HuH-7 (cell line): ENCODE data around the gene TUBGCP3.
"Not testable (repeated sequence)": the region's sequence is repeated elsewhere in the genome, so short reads cannot be mapped to it uniquely, and the experiment has no call there.

Experiments used
- DNase-seq: peaks from one replicate; pipeline ENCODE4 v3.0.0; 2011; ENCODE audit warnings: low spot score

Gene TUBGCP3, protein sequence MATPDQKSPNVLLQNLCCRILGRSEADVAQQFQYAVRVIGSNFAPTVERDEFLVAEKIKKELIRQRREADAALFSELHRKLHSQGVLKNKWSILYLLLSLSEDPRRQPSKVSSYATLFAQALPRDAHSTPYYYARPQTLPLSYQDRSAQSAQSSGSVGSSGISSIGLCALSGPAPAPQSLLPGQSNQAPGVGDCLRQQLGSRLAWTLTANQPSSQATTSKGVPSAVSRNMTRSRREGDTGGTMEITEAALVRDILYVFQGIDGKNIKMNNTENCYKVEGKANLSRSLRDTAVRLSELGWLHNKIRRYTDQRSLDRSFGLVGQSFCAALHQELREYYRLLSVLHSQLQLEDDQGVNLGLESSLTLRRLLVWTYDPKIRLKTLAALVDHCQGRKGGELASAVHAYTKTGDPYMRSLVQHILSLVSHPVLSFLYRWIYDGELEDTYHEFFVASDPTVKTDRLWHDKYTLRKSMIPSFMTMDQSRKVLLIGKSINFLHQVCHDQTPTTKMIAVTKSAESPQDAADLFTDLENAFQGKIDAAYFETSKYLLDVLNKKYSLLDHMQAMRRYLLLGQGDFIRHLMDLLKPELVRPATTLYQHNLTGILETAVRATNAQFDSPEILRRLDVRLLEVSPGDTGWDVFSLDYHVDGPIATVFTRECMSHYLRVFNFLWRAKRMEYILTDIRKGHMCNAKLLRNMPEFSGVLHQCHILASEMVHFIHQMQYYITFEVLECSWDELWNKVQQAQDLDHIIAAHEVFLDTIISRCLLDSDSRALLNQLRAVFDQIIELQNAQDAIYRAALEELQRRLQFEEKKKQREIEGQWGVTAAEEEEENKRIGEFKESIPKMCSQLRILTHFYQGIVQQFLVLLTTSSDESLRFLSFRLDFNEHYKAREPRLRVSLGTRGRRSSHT

DNA sequence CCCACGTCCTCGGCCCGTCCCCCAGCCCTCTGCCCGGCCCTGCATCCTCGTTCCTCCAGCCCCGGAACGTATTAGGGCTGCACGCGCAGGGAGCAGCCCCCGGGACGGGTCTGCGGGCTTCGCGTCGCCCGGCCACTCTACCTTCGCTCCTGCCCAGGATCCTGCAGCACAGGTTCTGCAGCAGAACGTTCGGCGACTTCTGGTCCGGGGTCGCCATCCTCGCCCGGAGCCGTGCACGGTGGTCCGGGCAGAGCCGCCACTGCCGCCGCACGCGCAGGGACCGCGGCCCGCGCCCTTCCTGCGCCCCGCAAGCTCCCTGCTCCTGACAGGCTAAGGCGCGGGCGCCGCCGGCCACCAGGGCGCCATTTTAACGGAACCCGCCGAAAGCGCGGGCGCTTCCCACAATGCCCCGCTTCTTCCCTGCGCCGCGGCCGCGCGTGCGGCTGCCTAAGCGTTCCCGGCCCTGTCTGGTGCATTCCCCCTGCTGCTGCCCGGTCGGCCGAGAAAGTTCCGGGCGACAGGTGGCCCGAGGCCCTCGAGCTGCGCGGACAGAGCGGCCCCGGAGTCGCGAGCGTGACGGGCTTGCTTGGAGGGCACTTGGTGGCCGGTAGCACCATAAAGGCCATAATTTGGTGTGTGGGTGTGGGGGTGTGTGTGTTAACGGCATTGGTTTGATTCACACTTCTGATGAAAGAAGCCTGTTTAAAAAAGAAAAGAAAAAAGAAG, at the start of gene TUBGCP3:
TSS of gene TUBGCP3 (minus strand) at position 390 of the 726 bp plus-strand sequence. CDS start at position 217, 173 bp downstream.
- DNase-seq: peak; percentile 93

DNA sequence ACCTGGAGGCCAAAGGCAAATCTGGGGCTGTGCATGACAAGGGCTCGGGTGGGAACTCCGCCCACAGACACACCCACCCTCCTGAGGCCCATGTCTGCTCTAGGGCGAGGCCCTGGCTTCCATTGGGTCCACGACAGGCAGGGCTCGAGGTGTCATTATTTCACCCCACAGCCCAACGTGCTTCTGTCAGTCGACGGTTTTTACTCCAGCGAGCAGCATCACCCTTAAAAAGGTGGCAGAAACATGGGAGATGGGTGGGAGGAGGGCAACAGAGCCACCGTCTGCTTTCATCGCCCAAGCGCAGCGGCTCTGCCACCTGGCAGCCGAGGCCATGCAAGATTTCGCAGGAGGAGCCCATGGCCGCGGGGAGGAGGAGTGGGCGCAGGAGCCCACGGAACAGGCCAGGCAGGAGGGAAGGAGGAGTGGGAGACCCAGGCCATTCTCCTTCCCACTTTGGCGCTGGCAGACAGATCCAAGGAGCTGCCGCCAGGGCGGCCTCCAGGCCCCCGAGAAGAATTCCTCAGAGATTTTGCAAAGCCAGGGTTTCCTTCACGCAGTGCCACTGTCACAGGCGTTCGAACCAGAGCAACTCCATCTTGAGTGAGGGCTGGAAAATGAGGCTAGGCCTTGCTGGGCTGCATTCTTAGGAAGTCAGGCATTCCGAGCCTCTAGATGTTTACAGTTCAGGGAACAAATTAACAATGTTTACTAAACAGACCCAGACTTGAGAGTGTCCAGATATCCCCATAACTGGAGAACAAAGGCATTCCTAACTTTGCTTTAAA, 49.3 kb upstream of the TUBGCP3 start:
- DNase-seq: no peak

DNA sequence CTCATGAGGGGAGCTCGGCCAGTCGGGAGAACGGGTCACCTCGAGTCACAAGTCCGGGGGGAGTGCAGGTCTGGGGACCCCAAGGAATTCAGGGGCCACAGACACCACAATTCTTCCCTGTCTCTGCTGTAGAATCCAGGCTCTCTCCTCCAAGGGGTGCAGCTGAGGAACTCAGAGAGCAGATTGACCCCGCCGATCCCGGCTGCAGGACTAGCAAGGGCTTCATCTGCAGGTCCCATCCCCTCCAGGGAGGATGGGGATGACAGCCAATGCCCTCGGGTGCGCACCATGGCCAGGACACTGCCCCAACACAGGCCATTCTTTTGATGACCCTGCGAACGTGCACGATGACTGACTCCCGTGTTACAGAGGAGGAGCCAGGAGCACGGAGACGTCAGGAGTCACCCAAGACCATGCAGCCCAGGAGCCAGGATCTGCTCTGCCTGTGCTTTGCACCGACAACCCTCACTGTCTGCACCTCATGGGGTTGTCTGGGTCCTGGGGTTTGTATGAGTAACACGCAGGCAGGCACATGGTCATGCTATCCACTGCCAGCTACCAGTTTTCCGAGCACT, 48.5 kb upstream of the TUBGCP3 start:
- no peak for DNase-seq

DNA sequence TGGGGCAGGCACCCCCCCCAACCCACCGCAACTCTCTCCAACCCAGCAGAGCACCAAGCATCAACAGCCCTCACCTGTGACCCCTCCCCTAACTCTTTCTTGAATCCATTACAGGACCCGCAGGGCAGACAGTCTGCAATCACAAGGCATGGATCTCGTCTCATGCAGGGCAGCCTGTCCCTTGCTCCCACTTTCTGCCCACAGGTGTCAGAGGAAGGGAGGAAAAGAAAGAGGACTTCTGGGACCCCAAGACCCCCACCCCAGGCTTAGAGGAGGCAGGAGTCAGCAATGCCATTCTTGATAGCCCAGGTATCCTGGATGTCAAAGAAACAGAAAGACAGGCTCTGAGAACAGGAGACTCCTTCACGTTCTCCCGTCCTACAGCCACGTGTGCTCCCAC, 47.4 kb upstream of the TUBGCP3 start:
- DNase-seq: no peak

DNA sequence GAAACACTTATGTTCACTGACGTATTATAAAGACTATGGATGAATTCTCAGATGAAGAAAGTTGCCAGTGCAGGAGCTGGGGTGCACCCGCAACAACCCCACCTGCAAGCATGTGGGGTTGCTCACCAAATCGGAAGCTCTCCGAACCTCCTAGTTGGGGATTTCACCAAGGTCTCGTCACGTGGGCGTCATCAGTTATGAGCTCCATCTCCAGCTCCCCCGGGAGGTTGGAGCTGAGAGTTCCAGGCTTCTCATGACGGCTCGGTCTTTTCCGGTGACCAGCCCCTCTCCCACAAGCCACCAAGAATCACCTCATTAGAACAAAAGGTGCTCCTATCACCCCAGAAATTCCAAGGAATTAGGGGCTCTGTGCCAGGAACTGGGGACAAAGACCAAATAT, 46.1 kb upstream of the TUBGCP3 start:
- peak; percentile 58 for DNase-seq

DNA sequence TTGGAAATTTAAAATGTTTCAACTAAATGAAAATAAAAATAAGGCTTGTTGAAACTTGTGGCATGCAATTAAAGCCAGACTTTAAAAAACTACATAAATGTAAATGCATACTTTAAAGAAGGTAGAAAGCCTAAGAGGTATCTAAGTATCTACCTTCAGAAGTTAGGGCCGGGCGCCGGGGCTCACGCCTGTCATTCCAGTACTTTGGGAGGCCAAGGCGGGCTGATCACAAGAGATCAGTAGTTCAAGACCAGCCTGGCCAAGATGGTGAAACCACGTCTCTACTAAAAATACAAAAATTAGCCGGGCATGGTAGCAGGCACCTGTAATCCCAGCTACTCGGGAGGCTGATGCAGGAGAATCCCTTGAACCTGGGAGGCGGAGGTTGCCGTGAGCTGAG, 42.3 kb upstream of the TUBGCP3 start:
- not testable (repeated sequence) for DNase-seq

DNA sequence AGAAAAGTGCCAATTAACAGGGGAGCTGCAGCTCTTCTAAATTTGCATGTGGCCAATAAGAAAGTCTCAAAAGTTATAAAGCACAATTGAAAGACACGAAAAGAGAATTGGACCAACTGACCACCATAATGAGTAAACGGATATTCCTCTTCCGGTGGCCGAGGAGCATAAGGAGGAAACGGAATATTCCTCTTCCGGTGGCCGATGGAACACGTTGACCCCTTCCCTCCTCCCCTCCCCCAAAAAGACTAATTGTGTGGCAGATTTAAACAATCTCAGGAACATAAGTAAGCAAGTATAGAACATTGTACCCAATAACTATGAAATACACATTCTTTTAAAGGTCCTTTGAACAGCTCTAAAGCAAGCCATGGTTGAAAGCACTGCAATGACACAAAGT, 41.2 kb upstream of the TUBGCP3 start:
- DNase-seq: no peak

DNA sequence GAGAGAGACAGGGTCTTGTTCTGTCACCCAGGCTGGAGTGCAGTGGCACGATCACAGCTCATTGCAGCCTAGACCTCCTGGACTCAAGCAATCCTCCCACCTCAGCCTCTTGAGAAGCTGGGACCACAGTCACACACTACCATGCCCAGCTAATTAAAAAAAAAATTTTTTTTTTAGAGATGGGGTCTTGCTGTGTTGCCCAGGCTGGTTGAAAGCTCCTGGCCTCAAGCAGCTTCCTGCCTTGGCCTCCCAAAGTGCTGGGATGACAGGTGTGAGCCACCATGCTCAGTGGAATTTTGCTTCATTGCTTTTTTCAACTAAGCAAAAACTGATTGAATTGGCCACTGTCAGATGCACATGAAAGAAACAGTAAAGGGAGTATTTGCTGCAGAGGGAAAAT, 39.7 kb upstream of the TUBGCP3 start:
- DNase-seq: not testable (repeated sequence)

DNA sequence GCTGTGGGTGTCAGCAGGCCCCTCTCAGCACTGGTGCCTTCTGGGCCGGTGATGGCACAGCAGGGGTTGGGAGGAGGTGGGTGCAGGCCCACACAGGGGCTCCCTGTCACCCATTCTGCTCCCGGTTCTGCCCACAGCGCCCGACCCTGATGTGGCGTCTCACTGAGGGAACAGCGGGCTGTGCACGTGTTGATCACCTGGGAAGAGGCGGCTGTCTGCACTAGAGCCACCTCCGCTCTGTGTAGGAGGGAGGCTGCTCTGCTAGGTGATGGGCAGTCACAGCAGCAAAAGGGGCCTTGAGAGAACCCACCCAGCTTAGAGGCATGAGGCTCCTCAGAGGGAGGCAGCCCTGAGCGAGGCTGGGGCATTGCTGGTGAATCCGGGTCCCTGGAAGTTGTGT, 39.2 kb upstream of the TUBGCP3 start:
- no peak for DNase-seq

DNA sequence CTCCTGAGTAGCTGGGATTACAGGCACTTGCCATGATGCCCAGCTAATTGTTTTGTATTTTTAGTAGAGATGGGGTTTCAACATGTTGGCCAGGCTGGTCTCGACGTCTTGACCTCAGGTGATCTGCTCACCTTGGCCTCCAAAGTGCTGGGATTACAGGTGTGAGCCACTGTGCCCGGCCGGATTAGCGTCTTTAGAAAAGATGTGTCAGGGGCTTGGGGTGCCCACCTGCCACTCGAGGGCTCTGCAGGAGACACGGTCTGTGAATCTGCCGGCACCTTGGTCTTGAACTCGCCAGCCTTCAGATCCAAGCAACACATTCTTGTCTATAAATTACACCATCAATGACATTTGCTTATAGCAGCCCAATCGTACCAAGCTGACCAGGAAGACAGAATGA, 38.8 kb upstream of the TUBGCP3 start:
- no peak for DNase-seq

DNA sequence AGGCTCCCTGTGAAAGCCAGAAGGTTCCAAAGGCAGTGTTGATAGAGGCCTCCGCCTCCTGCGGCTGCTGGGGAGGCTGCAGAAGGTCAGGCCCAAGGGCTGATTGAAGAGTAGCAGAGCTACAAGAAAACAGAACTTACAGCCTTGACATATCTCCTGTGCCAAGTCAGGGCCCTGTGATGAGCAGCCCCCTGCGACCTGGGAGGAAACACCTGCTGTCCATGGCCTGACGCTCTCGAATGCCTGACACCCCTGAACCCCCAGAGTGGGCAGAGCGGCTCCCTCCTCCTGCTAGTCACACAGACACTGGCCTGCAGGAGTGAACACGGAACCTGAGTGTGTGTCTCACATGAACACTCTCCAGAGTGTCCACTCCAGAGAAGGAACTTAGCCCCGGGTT, 38.2 kb upstream of the TUBGCP3 start:
- DNase-seq: no peak

DNA sequence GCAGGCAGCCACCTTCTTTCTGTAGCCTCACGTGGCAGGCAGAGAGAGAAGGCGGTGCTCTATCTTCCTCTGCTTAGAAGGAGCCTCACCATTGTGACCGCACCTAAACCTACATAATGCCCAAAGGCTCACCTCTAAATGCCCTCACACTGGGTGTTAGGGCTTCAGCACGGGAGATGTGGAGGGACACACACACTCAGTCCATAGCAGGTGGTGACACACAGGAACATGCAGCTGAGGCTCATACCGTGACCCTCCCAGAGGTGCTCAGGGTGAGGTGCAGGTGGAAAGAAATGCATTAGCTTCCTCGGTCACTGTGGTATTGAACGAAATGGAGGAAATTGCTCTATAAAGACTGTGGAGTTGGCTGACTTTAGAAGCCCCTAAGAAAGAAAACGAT, 37.7 kb upstream of the TUBGCP3 start:
- no peak for DNase-seq

DNA sequence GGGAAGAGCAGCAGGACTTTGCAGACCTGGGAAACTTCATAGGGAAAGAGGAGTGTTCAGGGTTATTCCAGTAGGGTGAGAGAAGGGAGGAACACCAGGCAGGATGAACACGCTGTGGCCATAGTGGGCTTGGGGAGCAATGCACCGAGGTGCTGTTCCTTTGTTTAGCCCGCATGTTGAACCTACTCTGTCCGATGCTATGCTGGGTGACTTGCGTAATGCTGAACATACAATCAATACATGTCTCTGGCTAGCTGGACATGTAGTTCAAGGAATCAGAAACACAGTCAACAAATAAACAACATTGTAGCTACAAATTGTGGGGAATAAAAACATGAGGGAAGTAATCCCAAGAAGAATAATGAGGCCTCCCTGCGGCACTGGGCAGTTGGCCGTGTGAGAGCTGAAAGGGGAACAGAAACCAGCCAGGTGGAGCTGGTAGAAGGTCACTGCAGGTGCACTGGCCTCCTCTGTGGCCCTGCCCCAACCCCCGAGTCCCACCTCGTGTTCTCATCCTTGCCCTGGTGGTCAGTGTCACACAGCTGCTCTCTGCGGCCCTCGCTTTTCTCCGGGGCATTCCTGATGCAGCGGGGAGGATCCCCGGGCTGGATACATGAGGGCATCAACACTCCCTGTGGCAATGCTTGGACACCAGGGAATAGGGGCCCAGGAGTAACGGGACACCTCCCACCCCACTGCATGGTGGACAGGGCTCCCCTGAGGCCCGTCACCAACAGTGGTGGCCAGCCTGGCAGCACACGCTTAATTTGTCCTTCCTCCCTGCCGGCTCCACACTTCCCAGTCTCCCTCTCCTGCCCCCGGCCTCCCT, 36.9 kb upstream of the TUBGCP3 start:
- DNase-seq: no peak

DNA sequence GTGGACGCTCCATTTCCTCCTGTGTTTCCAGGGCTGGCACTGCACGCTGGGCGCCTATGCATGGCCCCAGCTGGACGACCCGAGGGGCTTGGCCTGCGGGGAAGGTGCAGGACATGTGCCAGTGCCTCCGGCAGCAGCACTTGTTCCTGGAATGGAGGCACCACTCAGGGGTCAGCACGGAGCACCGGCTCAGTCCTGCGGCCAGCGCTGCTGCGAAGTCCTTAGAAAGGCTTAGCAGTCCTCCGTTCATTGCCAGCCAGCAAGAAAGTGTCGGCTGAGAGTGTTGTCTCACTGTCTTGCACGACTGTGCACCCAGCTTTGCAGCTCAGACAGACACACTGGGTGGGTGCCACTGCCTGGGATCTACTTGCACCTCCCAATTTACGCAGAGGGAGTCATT, 36.1 kb upstream of the TUBGCP3 start:
- DNase-seq: no peak

DNA sequence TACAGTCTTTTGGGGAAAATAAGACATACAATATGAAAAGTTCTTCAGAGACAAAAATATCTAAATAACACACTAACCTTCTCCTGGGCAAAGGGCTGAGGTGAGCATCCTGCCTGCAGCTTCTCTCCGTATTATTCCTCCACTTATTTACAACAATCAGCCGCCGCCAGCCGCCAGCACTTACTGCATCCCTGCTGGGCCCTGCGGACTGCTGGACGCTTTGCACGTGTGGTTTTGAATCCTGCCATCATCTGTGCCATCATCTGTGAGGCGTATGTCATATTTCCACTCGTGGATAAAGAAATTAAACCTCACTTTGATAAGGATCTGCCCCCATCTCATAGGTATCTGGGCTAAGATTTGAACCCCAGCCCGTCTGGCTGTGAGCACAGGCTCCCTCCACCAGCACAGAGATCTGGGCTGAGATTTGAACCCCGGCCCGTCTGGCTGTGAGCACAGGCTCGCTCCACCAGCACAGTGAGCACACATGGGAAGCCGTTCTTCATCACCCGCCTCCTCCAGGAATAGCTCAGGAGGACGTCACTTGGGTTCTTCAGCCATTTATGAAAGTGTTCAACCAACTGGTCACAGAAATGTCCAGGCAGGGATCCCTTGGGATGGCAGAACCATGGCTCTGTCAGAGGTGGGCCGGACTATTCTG, 35.2 kb upstream of the TUBGCP3 start:
- DNase-seq: no peak

DNA sequence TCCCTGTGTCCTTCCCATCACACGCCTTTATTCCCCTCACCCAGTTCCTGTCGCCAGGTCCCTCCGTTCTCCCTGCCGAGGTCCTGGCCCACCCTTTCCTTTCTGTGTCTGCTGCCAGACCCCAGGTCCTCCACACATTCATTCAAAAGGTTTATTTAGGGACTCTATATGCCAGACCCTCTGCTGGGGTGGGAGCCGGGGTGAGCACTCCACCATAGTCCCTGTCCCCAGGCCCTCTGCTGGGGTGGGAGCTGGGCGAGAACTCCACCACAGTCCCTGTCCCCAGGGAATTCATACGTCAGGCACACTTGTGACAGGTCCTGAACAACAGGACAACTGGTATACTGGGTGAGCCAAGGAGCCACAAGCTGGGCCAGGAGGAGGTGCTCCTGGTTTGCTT, 34.4 kb upstream of the TUBGCP3 start:
- DNase-seq: no peak

DNA sequence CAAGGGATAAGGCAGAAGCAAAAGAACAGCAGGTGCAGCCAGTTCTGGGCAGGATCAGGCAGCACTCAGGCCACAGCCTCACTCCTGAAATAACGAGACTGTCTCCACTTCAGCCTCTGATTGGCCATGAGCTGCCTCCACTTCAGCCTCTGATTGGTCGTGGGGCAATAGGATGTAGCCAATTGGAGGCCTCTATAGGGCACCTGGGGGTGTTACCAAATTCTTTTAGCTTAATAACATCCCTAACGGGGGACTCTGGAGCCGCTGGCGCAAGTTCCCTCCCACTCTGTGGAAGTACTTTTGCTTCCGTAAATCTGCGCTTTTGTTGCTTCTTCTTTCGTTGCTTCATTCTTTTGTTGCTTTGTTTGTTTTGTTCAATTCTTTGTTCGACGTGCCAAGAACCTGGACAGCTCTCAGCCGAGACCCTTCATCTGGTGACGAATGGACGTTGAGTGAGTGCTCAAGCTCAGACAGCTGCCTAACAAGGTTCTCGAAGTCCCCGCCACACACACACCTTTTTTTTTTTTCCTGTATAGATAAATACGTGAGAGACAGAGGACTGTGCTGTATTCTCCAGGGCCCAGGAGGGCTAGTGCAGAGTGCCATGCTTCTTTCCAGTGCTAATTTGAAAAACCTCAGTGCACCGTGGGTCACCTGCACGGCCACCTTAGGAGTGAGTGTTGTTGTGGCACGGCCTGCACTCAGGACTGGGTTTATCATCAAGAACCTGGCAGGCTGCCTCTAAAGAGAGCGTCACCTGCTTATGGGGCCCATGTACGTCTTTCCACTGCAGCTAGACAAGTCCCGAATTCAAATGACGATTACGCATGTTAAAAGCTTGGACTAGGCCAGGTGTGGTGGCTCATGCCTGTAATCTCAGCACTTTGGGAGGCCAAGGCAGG, 32.0 kb upstream of the TUBGCP3 start:
- no peak for DNase-seq

DNA sequence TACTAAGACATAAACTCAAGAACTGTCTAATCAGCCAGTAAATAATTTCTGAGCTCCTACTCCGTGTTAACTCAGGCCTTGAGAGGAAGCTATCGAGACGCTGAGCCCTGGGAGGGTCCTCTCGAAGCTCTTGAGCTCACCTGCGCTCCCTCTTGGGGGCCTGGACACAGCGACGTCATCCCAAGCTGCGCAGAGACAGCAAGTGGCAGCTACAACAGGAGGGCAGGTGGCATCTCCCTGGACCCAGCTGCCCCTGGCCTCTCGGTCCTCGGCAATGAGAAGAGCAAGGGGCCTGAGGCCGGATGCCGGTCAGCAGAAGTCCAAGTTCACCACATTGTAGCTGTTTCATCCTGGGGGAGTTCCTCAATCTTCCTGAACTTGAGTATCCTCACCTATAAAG, 30.5 kb upstream of the TUBGCP3 start:
- no peak for DNase-seq
